Endothelial cell of umbilical vein (primary cell): Measurements from ENCODE around the gene PRKD2. TPM values are rescaled to one million over a fixed set of nuclear protein-coding genes. Genes with fewer than 3 reads are reported as not detected.

Experiments
- BruUV-seq: library from RNA; stranded (reverse); fragments of 400-500 nt; replicated peaks from 2 replicates; lab custom pipeline; 2021; lab: Mats Ljungman, UMichigan
- CTCF ChIA-PET: fragments of 300-600, 350-600 bp; sonication (Branson Sonifier 250); formaldehyde crosslinking; loops from one replicate; lab custom pipeline; 2021; ENCODE audit warnings: antibody characterized with exemption, inconsistent platforms; lab: Charles Lee
- POLR2A ChIA-PET: fragments of 300-600, 350-600 bp; sonication (Branson Sonifier 250); formaldehyde crosslinking; loops from one replicate; lab custom pipeline; 2021; ENCODE audit warnings: antibody characterized with exemption, inconsistent platforms; lab: Charles Lee
- DNase-seq: peaks from one replicate; pipeline ENCODE4 v3.0.0-alpha.2; 2011; ENCODE audit warnings: low read depth, low spot score
- FAIRE-seq: peaks from 2 replicates; lab custom pipeline; 2011; peaks lifted over from hg19 to GRCh38; lab: Jason Lieb, UNC
- H2AFZ ChIP-seq: 2 replicates; pipeline ENCODE4 v1.6.0; 2012; ENCODE audit warnings: low read depth, low read length, control low read depth, inconsistent platforms
- H3K27ac ChIP-seq: 2 replicates; pipeline ENCODE4 v1.5.1; 2011; ENCODE audit warnings: low read depth, mild to moderate bottlenecking, control low read depth, low read length, moderate library complexity; ENCODE audit not compliant: insufficient read depth
- H3K27me3 ChIP-seq, 2 experiments: 2 replicates each; pipeline versions ENCODE4 v1.6.0 to v1.6.1; 2011; ENCODE audit warnings: low read length in 2 of 2, mixed read lengths in 1 of 2; ENCODE audit not compliant: control insufficient read depth in 2 of 2, insufficient read depth in 2 of 2
- H3K36me3 ChIP-seq, 2 experiments: 2 replicates in 1 of 2; 3 replicates in 1 of 2; pipeline ENCODE4 v1.5.1; 2011; ENCODE audit warnings: low read length in 2 of 2, mild to moderate bottlenecking in 1 of 2, moderate library complexity in 1 of 2; ENCODE audit not compliant: control insufficient read depth in 2 of 2, insufficient read depth in 2 of 2; ENCODE audit errors: extremely low read depth in 1 of 2
- H3K4me1 ChIP-seq: 3 replicates; pipeline ENCODE4 v1.5.1; 2011; ENCODE audit warnings: mild to moderate bottlenecking, low read length; ENCODE audit not compliant: control insufficient read depth, insufficient read depth; ENCODE audit errors: extremely low read depth
- H3K4me2 ChIP-seq: 2 replicates; pipeline ENCODE4 v1.6.1; 2011; ENCODE audit warnings: low read length, control low read depth, mixed read lengths; ENCODE audit not compliant: insufficient read depth
- H3K4me3 ChIP-seq, 3 experiments: fragments of 200-600 bp in 1 of 3; sonication (generic), shearing (Covaris generic) in 1 of 3; replicated peaks in 1 of 3; 2 replicates each; pipeline ENCODE4 v1.5.1; 2011 to 2016; ENCODE audit warnings: control low read depth in 3 of 3, low read length in 3 of 3, mild to moderate bottlenecking in 2 of 3, inconsistent platforms in 1 of 3, low read depth in 1 of 3, moderate library complexity in 1 of 3; ENCODE audit not compliant: insufficient read depth in 1 of 3
- H3K79me2 ChIP-seq: 2 replicates; pipeline ENCODE4 v1.6.0; 2012; ENCODE audit warnings: low read length, inconsistent platforms; ENCODE audit not compliant: control insufficient read depth, insufficient read depth
- H3K9ac ChIP-seq: replicated peaks from 2 replicates; pipeline ENCODE3; 2011; ENCODE audit warnings: low read length, control low read depth; ENCODE audit not compliant: insufficient read depth; ENCODE audit errors: extremely low read depth
- H3K9me1 ChIP-seq: replicated peaks from 3 replicates; pipeline ENCODE4 v1.6.0; 2011; ENCODE audit warnings: mild to moderate bottlenecking, low read length; ENCODE audit not compliant: control insufficient read depth, insufficient read depth; ENCODE audit errors: extremely low read depth
- H3K9me3 ChIP-seq: replicated peaks from 2 replicates; pipeline ENCODE4 v1.5.1; 2012; ENCODE audit warnings: low read length, inconsistent platforms; ENCODE audit not compliant: control insufficient read depth, insufficient read depth
- H4K20me1 ChIP-seq: replicated peaks from 2 replicates; pipeline ENCODE3; 2011; ENCODE audit warnings: mild to moderate bottlenecking, low read length; ENCODE audit not compliant: control insufficient read depth, insufficient read depth; ENCODE audit errors: extremely low read depth
- EZH2 ChIP-seq: IDR thresholded peaks from 2 replicates; pipeline ENCODE4 v1.6.1; 2012; ENCODE audit warnings: borderline replicate concordance, low read depth, mild to moderate bottlenecking, moderate library complexity, low read length, inconsistent platforms; ENCODE audit not compliant: severe bottlenecking
- FOS ChIP-seq: IDR thresholded peaks from 2 replicates; pipeline ENCODE4 v1.6.1; 2011; ENCODE audit warnings: mild to moderate bottlenecking, low read length, moderate library complexity, borderline replicate concordance; ENCODE audit not compliant: insufficient read depth
- GATA2 ChIP-seq: IDR thresholded peaks from 2 replicates; pipeline ENCODE4 v1.7.0; 2011; ENCODE audit warnings: low read depth, mild to moderate bottlenecking, moderate library complexity, mixed read lengths, low read length; ENCODE audit not compliant: insufficient read length, insufficient read depth
- JUN ChIP-seq: IDR thresholded peaks from 2 replicates; pipeline ENCODE4 v1.6.1; 2011; ENCODE audit warnings: borderline replicate concordance, low read depth; ENCODE audit not compliant: insufficient read length, insufficient read depth
- MYC ChIP-seq: IDR thresholded peaks from one replicate; pipeline ENCODE4 v1.6.1; 2011; ENCODE audit warnings: mild to moderate bottlenecking, low read depth, low read length
- POLR2A ChIP-seq: IDR thresholded peaks from 2 replicates; pipeline ENCODE4 v1.6.1; 2012; ENCODE audit warnings: low read depth, mild to moderate bottlenecking, control low read depth, low read length
- POLR2AphosphoS5 ChIP-seq: IDR thresholded peaks from 2 replicates; pipeline ENCODE4 v1.6.1; 2012; ENCODE audit warnings: low read depth, mild to moderate bottlenecking, control low read depth, low read length, moderate library complexity; ENCODE audit not compliant: insufficient read depth
- dilution Hi-C: fragments of 300-500 bp; cut with MboI; formaldehyde crosslinking; loops from one replicate; pipeline ENCODE4 v1.15.0; 2019; ENCODE audit warnings: low sequenced_read_pairs; ENCODE audit not compliant: extremely low pct_ligation_motif_present
- intact Hi-C: fragments of 100-400 bp; cut with micrococcal nuclease; formaldehyde crosslinking; loops from one replicate; pipeline ENCODE4 v1.10.0; 2022
- polyA plus RNA-seq, 4 experiments: library from polyadenylated mRNA; depleted of rRNA in 3 of 4; stranded (reverse) in 3 of 4; unstranded in 1 of 4; fragments of >200 nt; gene quantifications; 2 replicates each; pipeline versions ENCODE4 v1.2.1 to v1.2.3, GENCODE V29; 2011 to 2012; ENCODE audit warnings: missing spikeins in 1 of 4
- total RNA-seq: library from RNA; stranded (reverse); gene quantifications from 2 replicates; pipeline ENCODE4 v1.2.3, GENCODE V29; 2021
- TF ChIP-seq, protein P1 (sequence below): IDR thresholded peaks from 2 replicates; pipeline ENCODE4 v1.6.1; 2011; ENCODE audit not compliant: insufficient read depth, insufficient read length
- TF ChIP-seq, protein P2 (sequence below), 2 donors: IDR thresholded peaks; 1 replicate in 1 of 2; 2 replicates in 1 of 2; pipeline ENCODE4 v1.5.1; 2011; ENCODE audit warnings: low read length in 2 of 2, mild to moderate bottlenecking in 2 of 2, moderate library complexity in 2 of 2, control low read depth in 1 of 2, inconsistent platforms in 1 of 2, low read depth in 1 of 2; ENCODE audit not compliant: insufficient read depth in 1 of 2; ENCODE audit errors: extremely low read depth in 1 of 2

The PRKD2 gene
- total and polyA plus RNA-seq, 2 donors (not counting 3 experiments of a cell fraction or from before 2014, with no cell fraction given), result 40.4 to 94.9 TPM

DNA sequence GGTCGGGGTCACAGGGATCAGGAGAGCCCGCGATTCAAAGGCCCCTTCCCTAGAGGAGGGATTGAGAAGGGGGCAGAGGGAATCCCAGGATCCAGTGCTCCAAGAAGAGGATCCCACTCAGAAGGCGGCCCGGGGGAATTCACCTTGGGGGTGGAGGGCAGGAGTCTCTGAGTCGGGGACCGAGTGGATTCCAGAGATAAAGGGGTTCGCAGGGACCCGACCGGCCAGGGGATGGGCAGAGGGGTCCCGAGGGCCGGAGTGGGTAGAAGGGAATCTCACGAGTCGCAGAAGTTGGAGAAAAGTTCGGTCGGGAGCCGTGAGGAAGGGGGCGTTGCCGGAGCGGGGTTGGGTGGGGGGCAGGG lies 261 bp downstream of the PRKD2 start:
- peak overlapping the region; percentile 57 for H3K27ac ChIP-seq
- DNase-seq, result no peak
- peaks cover 34% of the 10 kb centered on the region for H3K79me2 ChIP-seq
- no peaks in the 10 kb centered on the region for H3K9me3 ChIP-seq
- CTCF ChIA-PET, result interaction anchor here (0.6 to 5.4 kb wide), 3 partner anchors 13 to 34 kb away, joined by 4 to 74 read pairs (median 34); no protein-coding TSS in a partner anchor
- H3K36me3 ChIP-seq, result peaks cover 2 to 16% of the 10 kb centered on the region in 2 experiments
- H4K20me1 ChIP-seq, result no peaks in the 10 kb centered on the region
- H3K27me3 ChIP-seq, result no peaks in the 10 kb centered on the region
- BruUV-seq, result TSS peak; percentile 21
- H3K4me1 ChIP-seq, result peaks cover 34% of the 10 kb centered on the region
- no peak overlapping the region for H2AFZ ChIP-seq
- TF ChIP-seq MYC (no peak), JUN (no peak), POLR2AphosphoS5 (no peak), EZH2 (no peak), FOS (no peak), POLR2A (no peak), GATA2 (no peak)
- TF ChIP-seq, protein P1, sequence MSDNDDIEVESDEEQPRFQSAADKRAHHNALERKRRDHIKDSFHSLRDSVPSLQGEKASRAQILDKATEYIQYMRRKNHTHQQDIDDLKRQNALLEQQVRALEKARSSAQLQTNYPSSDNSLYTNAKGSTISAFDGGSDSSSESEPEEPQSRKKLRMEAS, result no peak
- TF ChIP-seq, protein P2, sequence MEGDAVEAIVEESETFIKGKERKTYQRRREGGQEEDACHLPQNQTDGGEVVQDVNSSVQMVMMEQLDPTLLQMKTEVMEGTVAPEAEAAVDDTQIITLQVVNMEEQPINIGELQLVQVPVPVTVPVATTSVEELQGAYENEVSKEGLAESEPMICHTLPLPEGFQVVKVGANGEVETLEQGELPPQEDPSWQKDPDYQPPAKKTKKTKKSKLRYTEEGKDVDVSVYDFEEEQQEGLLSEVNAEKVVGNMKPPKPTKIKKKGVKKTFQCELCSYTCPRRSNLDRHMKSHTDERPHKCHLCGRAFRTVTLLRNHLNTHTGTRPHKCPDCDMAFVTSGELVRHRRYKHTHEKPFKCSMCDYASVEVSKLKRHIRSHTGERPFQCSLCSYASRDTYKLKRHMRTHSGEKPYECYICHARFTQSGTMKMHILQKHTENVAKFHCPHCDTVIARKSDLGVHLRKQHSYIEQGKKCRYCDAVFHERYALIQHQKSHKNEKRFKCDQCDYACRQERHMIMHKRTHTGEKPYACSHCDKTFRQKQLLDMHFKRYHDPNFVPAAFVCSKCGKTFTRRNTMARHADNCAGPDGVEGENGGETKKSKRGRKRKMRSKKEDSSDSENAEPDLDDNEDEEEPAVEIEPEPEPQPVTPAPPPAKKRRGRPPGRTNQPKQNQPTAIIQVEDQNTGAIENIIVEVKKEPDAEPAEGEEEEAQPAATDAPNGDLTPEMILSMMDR (IDR thresholded peaks at IDR 0.05; ENCODE audit: extremely low read depth in 1 of 2, insufficient read depth in 1 of 2, low read depth in 1 of 2, low read length in 2 of 2), result no peak
- no peak for FAIRE-seq
- H3K4me2 ChIP-seq, result peak overlapping the region; percentile 60
- H3K9ac ChIP-seq, result peak overlapping the region; percentile 71
- dilution Hi-C loops (no loop called here), intact Hi-C loops (no loop called here)
- no peaks in the 10 kb centered on the region for H3K9me1 ChIP-seq
- POLR2A ChIA-PET, result interaction anchor here (0.7 to 0.8 kb wide), 5 partner anchors 15 to 116 kb away, joined by 3 to 6 read pairs (median 6); no protein-coding TSS in a partner anchor
- peak overlapping the region; percentile 76 to 96 (median 85) for H3K4me3 ChIP-seq
